ENCODE measurements around the gene ATRN. TPM values are rescaled to one million over a fixed set of nuclear protein-coding genes. Genes with fewer than 3 reads are reported as not detected.

Gene ATRN
- total RNA-seq, 2 experiments from 2014 or later, result 8.8 to 9.1 TPM

DNA sequence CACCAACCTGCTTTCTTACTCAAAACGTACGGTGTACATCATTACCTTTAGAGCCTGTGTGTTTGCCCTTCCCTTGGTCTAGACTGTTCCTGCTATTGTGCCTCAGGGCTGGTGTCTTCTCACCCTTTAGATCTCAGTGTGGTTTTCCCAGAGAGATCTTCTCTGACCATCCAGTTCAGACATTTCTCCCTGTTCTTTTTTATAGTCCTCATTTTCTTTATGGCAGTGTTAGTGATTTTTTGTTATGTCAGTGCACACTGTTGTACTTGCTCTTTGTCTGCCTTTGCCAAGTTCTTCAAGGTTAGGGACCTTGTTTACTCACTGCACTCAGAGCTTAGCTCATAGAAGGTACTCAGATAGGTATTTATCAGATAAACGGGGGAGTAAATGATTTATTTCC, 82.8 kb downstream of the ATRN start:
- H3K27ac Mint-ChIP-seq, result no peak overlapping the region
- no peak for DNase-seq
- POLR2A ChIA-PET, result no interaction called here

GRCh38 chr20:3557237-3557785, 86.5 kb downstream of the ATRN start:
- H3K36me3 Mint-ChIP-seq (ENCODE audit: low read depth), result peaks cover 40% of the 10 kb centered on the region
- intact Hi-C loops (cut with DNase I, micrococcal nuclease), result no loop called here
- no peaks in the 10 kb centered on the region for H3K4me1 ChIP-seq (ENCODE audit: insufficient read depth, low read length)
- POLR2A ChIA-PET, result no interaction called here
- H3K9me3 Mint-ChIP-seq, result no peaks in the 10 kb centered on the region
- H3K27ac ChIP-seq (ENCODE audit: low read depth in 1 of 2, low read length in 2 of 2), result no peak overlapping the region
- H3K4me1 Mint-ChIP-seq (ENCODE audit: low read depth), result peaks cover 5% of the 10 kb centered on the region
- no peak overlapping the region for H3K27ac Mint-ChIP-seq
- no peak for TF ChIP-seq CTCF (IDR thresholded peaks at IDR 0.05)
- CTCF ChIA-PET, result interaction anchor here (1.0 kb wide), 1 partner anchor 10 kb away, joined by 4 read pairs; no protein-coding TSS in a partner anchor
- H3K4me3 ChIP-seq (ENCODE audit: low read length), result no peak overlapping the region
- H3K9me3 ChIP-seq (ENCODE audit: control insufficient read depth in 1 of 2, insufficient read depth in 1 of 2, low read length in 2 of 2), result no peaks in the 10 kb centered on the region
- H3K4me3 Mint-ChIP-seq, result no peak overlapping the region
- no peaks in the 10 kb centered on the region for H3K27me3 Mint-ChIP-seq
- DNase-seq (no peak), ATAC-seq (ENCODE audit: poor library complexity) (no peak)
- H3K36me3 ChIP-seq (ENCODE audit: insufficient read depth, low read length), result no peaks in the 10 kb centered on the region
- H3K27me3 ChIP-seq (ENCODE audit: control insufficient read depth in 1 of 2, insufficient read depth in 2 of 2, low read length in 2 of 2), result no peaks in the 10 kb centered on the region

More for the DNA sequence above, 82.8 kb downstream of the ATRN start:
- Histone ChIP-seq H3K27me3 (ENCODE audit: control insufficient read depth in 1 of 2, insufficient read depth in 2 of 2, low read length in 2 of 2) (no peaks in the 10 kb centered on the region), H3K36me3 (ENCODE audit: insufficient read depth, low read length) (no peaks in the 10 kb centered on the region), H3K9me3 (ENCODE audit: control insufficient read depth in 1 of 2, insufficient read depth in 1 of 2, low read length in 2 of 2) (no peaks in the 10 kb centered on the region), H3K4me1 (ENCODE audit: insufficient read depth, low read length) (no peaks in the 10 kb centered on the region), H3K27ac (ENCODE audit: low read depth in 1 of 2, low read length in 2 of 2) (no peak overlapping the region), H3K4me3 (ENCODE audit: low read length) (no peak overlapping the region)
- Mint-ChIP-seq H3K4me3 (no peak overlapping the region), H3K9me3 (no peaks in the 10 kb centered on the region), H3K36me3 (ENCODE audit: low read depth) (peaks cover 61% of the 10 kb centered on the region), H3K27me3 (no peaks in the 10 kb centered on the region), H3K4me1 (ENCODE audit: low read depth) (peaks cover 5% of the 10 kb centered on the region)
- no peak for TF ChIP-seq CTCF (IDR thresholded peaks at IDR 0.05)
- intact Hi-C loops (cut with DNase I, micrococcal nuclease), result no loop called here
- no peak for ATAC-seq (ENCODE audit: poor library complexity)
- CTCF ChIA-PET, result no interaction called here

DNA sequence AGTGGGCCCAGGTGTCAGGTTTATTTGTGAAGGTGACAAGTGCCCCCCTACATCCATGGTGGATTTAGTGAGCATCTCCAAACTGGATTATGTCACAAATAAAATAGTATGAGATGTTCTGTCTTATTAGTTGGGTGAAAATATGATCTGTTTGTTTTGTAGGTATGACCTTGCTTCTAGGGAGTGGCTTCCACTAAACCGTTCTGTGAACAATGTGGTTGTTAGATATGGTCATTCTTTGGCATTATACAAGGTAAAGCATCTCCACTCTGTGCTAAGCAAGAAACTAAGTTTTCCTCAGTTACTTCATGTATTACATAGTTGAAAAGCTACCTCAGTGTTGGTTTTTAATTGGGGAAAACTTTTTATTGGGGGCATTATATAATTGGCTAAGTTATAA, 88.4 kb downstream of the ATRN start:
- POLR2A ChIA-PET, result no interaction called here
- Histone ChIP-seq H3K9me3 (ENCODE audit: control insufficient read depth in 1 of 2, insufficient read depth in 1 of 2, low read length in 2 of 2) (no peaks in the 10 kb centered on the region), H3K27me3 (ENCODE audit: control insufficient read depth in 1 of 2, insufficient read depth in 2 of 2, low read length in 2 of 2) (no peaks in the 10 kb centered on the region), H3K4me3 (ENCODE audit: low read length) (no peak overlapping the region), H3K27ac (ENCODE audit: low read depth in 1 of 2, low read length in 2 of 2) (no peak overlapping the region), H3K36me3 (ENCODE audit: insufficient read depth, low read length) (no peaks in the 10 kb centered on the region), H3K4me1 (ENCODE audit: insufficient read depth, low read length) (no peaks in the 10 kb centered on the region)
- H3K36me3 Mint-ChIP-seq (ENCODE audit: low read depth), result peaks cover 42% of the 10 kb centered on the region
- no peak overlapping the region for H3K4me3 Mint-ChIP-seq
- ATAC-seq (ENCODE audit: poor library complexity) (no peak), DNase-seq (no peak)
- intact Hi-C loops (cut with DNase I, micrococcal nuclease), result no loop called here
- no peaks in the 10 kb centered on the region for H3K9me3 Mint-ChIP-seq
- peaks cover 5% of the 10 kb centered on the region for H3K4me1 Mint-ChIP-seq (ENCODE audit: low read depth)
- CTCF ChIA-PET, result no interaction called here
- H3K27ac Mint-ChIP-seq, result no peak overlapping the region
- no peak for TF ChIP-seq CTCF (IDR thresholded peaks at IDR 0.05)
- no peaks in the 10 kb centered on the region for H3K27me3 Mint-ChIP-seq
